Activated CD8-positive, alpha-beta T cell treated with anti-CD3 and anti-CD28 coated beads for 36 hours (primary cell): Measurements from ENCODE around the gene C4orf46. TPM values are rescaled to one million over a fixed set of nuclear protein-coding genes. Genes with fewer than 3 reads are reported as not detected.

Experiments used
- ATAC-seq: fragments of 200-7000 bp; cut with Tn5 transposase; one replicate; pipeline ENCODE4 v1.10.0; 2021; ENCODE audit warnings: mild to moderate bottlenecking, moderate library complexity
- CTCF ChIA-PET: fragments of 350-600 bp; sonication (Branson Sonifier 250); formaldehyde crosslinking; loops from one replicate; lab custom pipeline; 2021; ENCODE audit warnings: antibody characterized with exemption; lab: Charles Lee
- POLR2A ChIA-PET: fragments of 350-600 bp; sonication (Branson Sonifier 250); formaldehyde crosslinking; loops from one replicate; lab custom pipeline; 2021; ENCODE audit warnings: antibody characterized with exemption; lab: Charles Lee
- DNase-seq: peaks from one replicate; pipeline ENCODE4 v3.0.0-alpha.2; 2020
- H3K27ac Mint-ChIP-seq: one replicate; pipeline ENCODE4 v1.8.0; 2021; ENCODE audit warnings: mild to moderate bottlenecking, mixed read lengths
- H3K27me3 Mint-ChIP-seq: one replicate; pipeline ENCODE4 v1.8.0; 2021; ENCODE audit warnings: mixed read lengths
- H3K36me3 Mint-ChIP-seq: one replicate; pipeline ENCODE4 v1.8.0; 2021; ENCODE audit warnings: low read depth, mixed read lengths
- H3K4me1 Mint-ChIP-seq: one replicate; pipeline ENCODE4 v1.8.0; 2021; ENCODE audit warnings: low read depth, mixed read lengths
- H3K4me3 Mint-ChIP-seq: one replicate; pipeline ENCODE4 v1.8.0; 2021; ENCODE audit warnings: mild to moderate bottlenecking, moderate library complexity, mixed read lengths
- H3K9me3 Mint-ChIP-seq: one replicate; pipeline ENCODE4 v1.8.0; 2021; ENCODE audit warnings: mixed read lengths
- CTCF ChIP-seq: fragments of 200-600 bp; IDR thresholded peaks from one replicate; pipeline ENCODE4 v1.8.0; 2022; ENCODE audit warnings: antibody characterized with exemption, mild to moderate bottlenecking
- intact Hi-C: fragments of 100-400 bp; cut with micrococcal nuclease; formaldehyde crosslinking; loops from one replicate; pipeline ENCODE4 v1.10.0; 2022
- total RNA-seq, 2 experiments: library from RNA; stranded (reverse); gene quantifications; one replicate each; pipeline ENCODE4 v1.2.3, GENCODE V29; 2021

Gene C4orf46
- total RNA-seq, 2 experiments from 2014 or later = 17.7 to 19.0 TPM

GRCh38 chr4:158657291-158657690 is 14.4 kb downstream of the C4orf46 start:
- no peak overlapping the region for H3K4me3 Mint-ChIP-seq
- H3K36me3 Mint-ChIP-seq = no peaks in the 10 kb centered on the region
- no peak for DNase-seq
- no peak for ATAC-seq
- no peak for TF ChIP-seq CTCF
- H3K4me1 Mint-ChIP-seq = peaks cover 5% of the 10 kb centered on the region
- H3K9me3 Mint-ChIP-seq = no peaks in the 10 kb centered on the region
- H3K27me3 Mint-ChIP-seq = peaks cover 4% of the 10 kb centered on the region
- POLR2A ChIA-PET = no interaction called here
- intact Hi-C loops = no loop called here
- CTCF ChIA-PET = no interaction called here
- H3K27ac Mint-ChIP-seq = no peak overlapping the region

- ChIA-PET CTCF (interaction anchor here (0.8 kb wide), 1 partner anchor 19 kb away, joined by 3 read pairs; no protein-coding TSS in a partner anchor), POLR2A (interaction anchor here (1.2 kb wide), 1 partner anchor 10 kb away, joined by 3 read pairs; no protein-coding TSS in a partner anchor)
- ATAC-seq (no peak), DNase-seq (no peak)
- intact Hi-C loops = no loop called here
- no peak for TF ChIP-seq CTCF
- H3K36me3 Mint-ChIP-seq = no peaks in the 10 kb centered on the region
- H3K9me3 Mint-ChIP-seq = no peaks in the 10 kb centered on the region
- no peak overlapping the region for H3K27ac Mint-ChIP-seq
- H3K4me3 Mint-ChIP-seq = no peak overlapping the region
- H3K27me3 Mint-ChIP-seq = peaks cover 4% of the 10 kb centered on the region
- peaks cover 6% of the 10 kb centered on the region for H3K4me1 Mint-ChIP-seq
These were observed 15.2 kb downstream of the C4orf46 start for GRCh38 chr4:158656439-158656838.

- Mint-ChIP-seq H3K9me3 (no peaks in the 10 kb centered on the region), H3K36me3 (no peaks in the 10 kb centered on the region), H3K27me3 (no peaks in the 10 kb centered on the region), H3K4me1 (peaks cover 6% of the 10 kb centered on the region), H3K27ac (no peak overlapping the region), H3K4me3 (no peak overlapping the region)
- TF ChIP-seq CTCF = no peak
- no peak for DNase-seq
- ATAC-seq = no peak
- ChIA-PET CTCF (no interaction called here), POLR2A (no interaction called here)
- intact Hi-C loops = no loop called here
These were observed 18.8 kb downstream of the C4orf46 start for GRCh38 chr4:158652920-158653319.

GRCh38 chr4:158649111-158649680 is 22.5 kb downstream of the C4orf46 start:
- no peak for DNase-seq
- Mint-ChIP-seq H3K9me3 (no peaks in the 10 kb centered on the region), H3K4me1 (peaks cover 6% of the 10 kb centered on the region), H3K36me3 (no peaks in the 10 kb centered on the region), H3K27ac (no peak overlapping the region), H3K27me3 (peaks cover 5% of the 10 kb centered on the region), H3K4me3 (no peak overlapping the region)
- intact Hi-C loops = no loop called here
- no peak for ATAC-seq
- CTCF ChIA-PET = no interaction called here
- TF ChIP-seq CTCF = no peak
- POLR2A ChIA-PET = no interaction called here

GRCh38 chr4:158644760-158645159 is 26.9 kb downstream of the C4orf46 start:
- ChIA-PET POLR2A (no interaction called here), CTCF (no interaction called here)
- H3K27me3 Mint-ChIP-seq = peaks cover 7% of the 10 kb centered on the region
- no peak overlapping the region for H3K27ac Mint-ChIP-seq
- ATAC-seq (no peak), DNase-seq (no peak)
- H3K9me3 Mint-ChIP-seq = no peaks in the 10 kb centered on the region
- H3K4me1 Mint-ChIP-seq = no peaks in the 10 kb centered on the region
- intact Hi-C loops = no loop called here
- no peak for TF ChIP-seq CTCF
- H3K4me3 Mint-ChIP-seq = no peak overlapping the region
- H3K36me3 Mint-ChIP-seq = no peaks in the 10 kb centered on the region
